ENCODE results near the gene DGKQ. TPM values are rescaled to one million over a fixed set of nuclear protein-coding genes. Genes with fewer than 3 reads are reported as not detected.

Gene DGKQ
- total and polyA plus RNA-seq, 2 of the 8 experiments (the other 6 are each of a cell fraction or from before 2014, with no cell fraction given) = 7.3 to 9.7 TPM

DNA sequence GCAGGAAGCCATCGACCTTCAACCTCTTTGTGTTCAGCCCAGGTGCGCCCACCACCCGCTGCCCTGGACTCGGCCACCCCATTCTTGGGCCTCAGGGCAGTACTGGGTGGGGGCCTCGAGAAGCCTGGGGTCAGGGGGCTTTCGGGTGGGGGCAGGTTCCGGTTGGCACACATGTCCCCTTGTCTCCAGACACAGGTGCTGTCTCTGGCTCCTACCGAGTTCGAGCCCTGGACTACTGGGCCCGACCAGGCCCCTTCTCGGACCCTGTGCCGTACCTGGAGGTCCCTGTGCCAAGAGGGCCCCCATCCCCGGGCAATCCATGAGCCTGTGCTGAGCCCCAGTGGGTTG, 30.7 kb upstream of the DGKQ start (continued):
- no peak for TF ChIP-seq KDM1A (IDR thresholded peaks at IDR 0.05; ENCODE audit: borderline replicate concordance, low read length)
- no peak for TF ChIP-seq TBP (IDR thresholded peaks at IDR 0.05; ENCODE audit: low read depth, low read length)
- no peak for TF ChIP-seq BRCA1 (IDR thresholded peaks at IDR 0.05; ENCODE audit: low read depth, low read length)
- no peak for TF ChIP-seq MAFK (IDR thresholded peaks at IDR 0.05; ENCODE audit: low read depth, low read length)
- no peak for TF ChIP-seq RXRA (IDR thresholded peaks at IDR 0.05; ENCODE audit: insufficient read depth, low read depth, low read length)
- no peak for TF ChIP-seq SAP30 (IDR thresholded peaks at IDR 0.05; ENCODE audit: insufficient read depth, insufficient replicate concordance, low read length)

All from H1 (cell line).